Thyroid gland (tissue), 4 donors: Measurements from ENCODE around the gene CFL2.

Source experiments
- CTCF ChIP-seq, 6 experiments: fragments of 200-600 bp in 3 of 6; fragments of 450-650 bp in 3 of 6; sonication (generic) in 3 of 6; IDR thresholded peaks; one replicate each; pipeline ENCODE4 v1.5.1; 2016 to 2019; ENCODE audit warnings: antibody characterized with exemption in 6 of 6, mild to moderate bottlenecking in 2 of 6, inconsistent platforms in 1 of 6, moderate library complexity in 1 of 6
- POLR2A ChIP-seq, 2 donors: fragments of 450-650 bp; IDR thresholded peaks; one replicate each; pipeline ENCODE4 v1.6.1; 2017; ENCODE audit warnings: antibody characterized with exemption in 2 of 2, mild to moderate bottlenecking in 2 of 2, moderate library complexity in 1 of 2

DNA sequence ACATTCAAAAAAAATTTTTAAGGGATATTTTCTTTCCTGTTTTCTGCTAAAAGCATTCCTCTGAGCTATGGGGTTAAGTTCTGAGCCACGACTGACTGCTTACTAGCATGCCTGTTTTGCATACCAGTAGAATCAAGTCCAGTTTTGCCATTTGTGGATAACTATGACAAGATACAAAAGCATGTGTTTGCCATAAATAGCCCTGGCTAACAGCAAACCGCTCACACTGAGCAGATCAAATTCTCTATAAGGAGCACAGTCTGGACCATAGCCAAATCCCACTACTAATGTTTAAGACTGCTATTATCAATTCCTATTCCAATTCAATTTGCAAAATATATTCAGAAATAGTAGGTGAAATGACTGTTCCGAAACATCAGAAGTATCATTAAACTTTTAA is 3.2 kb downstream of the CFL2 start:
- TF ChIP-seq CTCF (IDR thresholded peaks at IDR 0.05) (no peak), POLR2A (IDR thresholded peaks at IDR 0.05) (no peak)
